HepG2 (cell line): ENCODE data around the gene TBCCD1. TPM values are rescaled to one million over a fixed set of nuclear protein-coding genes. Genes with fewer than 3 reads are reported as not detected.

Source experiments
- ATAC-seq: fragments of 200-7000 bp; cut with Tn5 transposase; 3 replicates; pipeline ENCODE4 v1.9.1; 2020; ENCODE audit warnings: mild to moderate bottlenecking, moderate library complexity
- BruUV-seq: library from RNA; stranded (reverse); fragments of 400-500 nt; replicated peaks from 2 replicates; lab custom pipeline; 2021; lab: Mats Ljungman, UMichigan
- CTCF ChIA-PET: fragments of 300-600 bp; formaldehyde crosslinking; extraction: SDS; loops from one replicate; lab custom pipeline; 2021; ENCODE audit warnings: low total read pairs, inconsistent platforms, low intra/inter-chr PET ratio; lab: Yijun Ruan, JAX
- POLR2A ChIA-PET: fragments of 350-600 bp; sonication (Branson Sonifier 250); formaldehyde crosslinking; loops from one replicate; lab custom pipeline; 2020; ENCODE audit warnings: antibody characterized with exemption, inconsistent platforms; lab: Yijun Ruan, JAX
- DNase-seq: peaks from one replicate; pipeline ENCODE4 v3.0.0-alpha.2; 2015; ENCODE audit warnings: low spot score
- FAIRE-seq: peaks from 3 replicates; lab custom pipeline; 2011; peaks lifted over from hg19 to GRCh38; lab: Jason Lieb, UNC
- H2AFZ ChIP-seq: one replicate; pipeline ENCODE4 v1.6.1; 2011; ENCODE audit warnings: low read length, inconsistent platforms
- H3K27ac ChIP-seq: fragments of 300-600 bp; 3 replicates; pipeline ENCODE4 v1.8.0; 2011; ENCODE audit warnings: mixed run types, mild to moderate bottlenecking, mixed read lengths, low read length, inconsistent platforms; ENCODE audit not compliant: insufficient read depth; ENCODE audit errors: extremely low read length
- H3K27me3 ChIP-seq, 2 experiments: fragments of 200-600 bp in 1 of 2; 2 replicates in 1 of 2; 3 replicates in 1 of 2; pipeline versions ENCODE4 v1.6.0 to v1.8.0; 2011; ENCODE audit warnings: low read length in 2 of 2, mild to moderate bottlenecking in 2 of 2, moderate library complexity in 2 of 2, inconsistent platforms in 1 of 2; ENCODE audit not compliant: insufficient read depth in 2 of 2, control insufficient read depth in 1 of 2
- H3K36me3 ChIP-seq, 2 experiments: fragments of 200-600 bp in 1 of 2; replicated peaks in 1 of 2; 2 replicates in 1 of 2; 3 replicates in 1 of 2; pipeline versions ENCODE4 v1.5.1 to v1.8.0; 2011; ENCODE audit warnings: low read length in 2 of 2, inconsistent platforms in 1 of 2; ENCODE audit not compliant: insufficient read depth in 2 of 2, control insufficient read depth in 1 of 2
- H3K4me1 ChIP-seq: 2 replicates; pipeline ENCODE4 v1.5.1; 2012; ENCODE audit warnings: low read length, inconsistent platforms; ENCODE audit not compliant: insufficient read depth
- H3K4me2 ChIP-seq: 2 replicates; pipeline ENCODE4 v1.6.0; 2011; ENCODE audit warnings: low read depth, low read length, inconsistent platforms
- H3K4me3 ChIP-seq, 3 experiments: fragments of 200-600 bp in 1 of 3; sonication (generic), shearing (Covaris generic) in 1 of 3; replicated peaks in 1 of 3; 2 replicates each; pipeline ENCODE4 v1.5.1; 2011 to 2016; ENCODE audit warnings: low read length in 3 of 3, inconsistent platforms in 2 of 3, low read depth in 2 of 3, mild to moderate bottlenecking in 2 of 3, control low read depth in 1 of 3, mixed read lengths in 1 of 3; ENCODE audit not compliant: insufficient read depth in 1 of 3
- H3K79me2 ChIP-seq: one replicate; pipeline ENCODE4 v1.6.1; 2011; ENCODE audit warnings: low read length, inconsistent platforms; ENCODE audit not compliant: insufficient read depth
- H3K9ac ChIP-seq: 2 replicates; pipeline ENCODE4 v1.6.0; 2011; ENCODE audit warnings: mild to moderate bottlenecking, low read depth, low read length, inconsistent platforms; ENCODE audit not compliant: insufficient read depth
- H3K9me3 ChIP-seq: 2 replicates; pipeline ENCODE4 v1.5.1; 2012; ENCODE audit warnings: mild to moderate bottlenecking, low read length
- H4K20me1 ChIP-seq: 2 replicates; pipeline ENCODE4 v1.6.0; 2011; ENCODE audit warnings: inconsistent platforms, mild to moderate bottlenecking, low read length, moderate library complexity; ENCODE audit not compliant: insufficient read depth
- HMG20A ChIP-seq: IDR thresholded peaks from 2 replicates; pipeline ENCODE4 v1.6.1; 2016; ENCODE audit warnings: borderline replicate concordance
- HNRNPUL1 ChIP-seq: fragments of 200-400 bp; formaldehyde crosslinking; IDR thresholded peaks from 2 replicates; pipeline ENCODE4 v1.6.1; 2017; ENCODE audit warnings: low read depth, mild to moderate bottlenecking, low read length, moderate library complexity
- KAT2B ChIP-seq: fragments of 150-350 bp; IDR thresholded peaks from 2 replicates; pipeline ENCODE4 v1.6.1; 2014; ENCODE audit warnings: low read depth, low read length, borderline replicate concordance
- KDM6A ChIP-seq: IDR thresholded peaks from 2 replicates; pipeline ENCODE4 v1.6.1; 2016; ENCODE audit warnings: low read depth
- NCOR1 ChIP-seq: fragments of 200-600 bp; sonication (generic); IDR thresholded peaks from 2 replicates; pipeline ENCODE4 v1.7.0; 2017; ENCODE audit warnings: antibody characterized with exemption, low read length, borderline replicate concordance
- NKX3-1 ChIP-seq: sonication (generic); formaldehyde crosslinking; IDR thresholded peaks from 2 replicates; pipeline ENCODE4 v1.5.0; 2020; ENCODE audit warnings: missing genetic modification reagents
- POLR2AphosphoS5 ChIP-seq: IDR thresholded peaks from 2 replicates; pipeline ENCODE4 v1.6.1; 2012; ENCODE audit warnings: low read depth, low read length
- RARA ChIP-seq: IDR thresholded peaks from 2 replicates; pipeline ENCODE4 v1.6.1; 2016; ENCODE audit warnings: missing genetic modification reagents, missing compliant biosample characterization
- RBFOX2 ChIP-seq: fragments of 200-400 bp; formaldehyde crosslinking; IDR thresholded peaks from 2 replicates; pipeline ENCODE4 v1.6.1; 2017; ENCODE audit warnings: low read depth, mild to moderate bottlenecking, low read length
- SOX13 ChIP-seq, 3 experiments: fragments of 450-650 bp in 1 of 3; sonication (generic) in 1 of 3; formaldehyde crosslinking in 1 of 3; IDR thresholded peaks in 2 of 3; conservative IDR thresholded peaks in 1 of 3; 2 replicates each; pipeline versions ENCODE4 v1.5.0 to v1.6.1; 2016 to 2020; ENCODE audit warnings: antibody characterized with exemption in 1 of 3, mild to moderate bottlenecking in 1 of 3, missing compliant biosample characterization in 1 of 3, missing genetic modification reagents in 1 of 3, moderate library complexity in 1 of 3
- SSRP1 ChIP-seq: IDR thresholded peaks from 2 replicates; pipeline ENCODE4 v1.6.1; 2016; ENCODE audit warnings: control low read depth
- TAF1 ChIP-seq: sonication (generic); formaldehyde crosslinking; IDR thresholded peaks from 2 replicates; pipeline ENCODE4 v1.4.0; 2020; ENCODE audit warnings: missing genetic modification reagents
- ZNF292 ChIP-seq: sonication (generic); formaldehyde crosslinking; IDR thresholded peaks from 2 replicates; pipeline ENCODE4 v1.8.1; 2022; ENCODE audit warnings: mild to moderate bottlenecking, low read depth, missing genetic modification reagents, borderline replicate concordance
- ZNF350 ChIP-seq: sonication (generic); formaldehyde crosslinking; IDR thresholded peaks from 2 replicates; pipeline ENCODE4 v1.4.0; 2020; ENCODE audit warnings: mild to moderate bottlenecking, low read depth, missing genetic modification reagents, borderline replicate concordance
- ZNF383 ChIP-seq: sonication (generic); formaldehyde crosslinking; IDR thresholded peaks from 2 replicates; pipeline ENCODE4 v1.4.0; 2020; ENCODE audit warnings: missing genetic modification reagents, mild to moderate bottlenecking, borderline replicate concordance
- ZNF543 ChIP-seq: sonication (generic); formaldehyde crosslinking; IDR thresholded peaks from 2 replicates; pipeline ENCODE4 v1.4.0; 2020; ENCODE audit warnings: mild to moderate bottlenecking, missing genetic modification reagents
- WGBS: methylation state at CpG from one replicate; pipeline ENCODE4 v1.1.6; 2017; ENCODE audit warnings: low lambda C conversion rate; 5-methylcytosine and 5-hydroxymethylcytosine counted together
- in situ Hi-C: cut with HindIII; loops from 2 replicates; pipeline ENCODE4 v1.10.0; 2017; ENCODE audit warnings: low pct_unique_long_range_greater_than_20kb; ENCODE audit not compliant: extremely low pct_ligation_motif_present
- intact Hi-C: fragments of 100-400 bp; cut with micrococcal nuclease; formaldehyde crosslinking; loops from one replicate; pipeline ENCODE4 v1.10.0; 2022; ENCODE audit not compliant: unreplicated experiment
- polyA plus RNA-seq, 8 experiments: library from polyadenylated mRNA; depleted of rRNA in 3 of 8; stranded (reverse) in 7 of 8; unstranded in 1 of 8; fragments of >200 nt; fragmentation: Illumina TruSeq in 4 of 8; extraction: Trizol in 4 of 8; gene quantifications; 2 replicates each; pipeline versions ENCODE4 v1.2.1 to v1.2.3, GENCODE V29; 2011 to 2016; ENCODE audit warnings: low read depth in 4 of 8, missing spikeins in 1 of 8, mixed read lengths in 1 of 8; ENCODE audit not compliant: insufficient read depth in 1 of 8
- total RNA-seq, 5 experiments: library from RNA; depleted of rRNA; stranded (reverse); fragments of >200 nt; fragmentation: Illumina TruSeq; extraction: Trizol; gene quantifications; 2 replicates each; pipeline ENCODE4 v1.2.3, GENCODE V29; 2016; ENCODE audit warnings: low read depth in 1 of 5
- TF ChIP-seq, protein P1 (sequence below): sonication (generic); formaldehyde crosslinking; IDR thresholded peaks from 2 replicates; pipeline ENCODE4 v1.5.1; 2020; ENCODE audit warnings: mild to moderate bottlenecking, moderate library complexity, missing genetic modification reagents
- TF ChIP-seq, protein P2 (sequence below): sonication (generic); formaldehyde crosslinking; IDR thresholded peaks from 2 replicates; pipeline ENCODE4 v1.5.1; 2020; ENCODE audit warnings: missing genetic modification reagents, mild to moderate bottlenecking, borderline replicate concordance

The TBCCD1 gene
- total and polyA plus RNA-seq, 2 of the 13 experiments (the other 11 are each of a cell fraction or from before 2014, with no cell fraction given): 13.6 to 16.2 TPM

DNA sequence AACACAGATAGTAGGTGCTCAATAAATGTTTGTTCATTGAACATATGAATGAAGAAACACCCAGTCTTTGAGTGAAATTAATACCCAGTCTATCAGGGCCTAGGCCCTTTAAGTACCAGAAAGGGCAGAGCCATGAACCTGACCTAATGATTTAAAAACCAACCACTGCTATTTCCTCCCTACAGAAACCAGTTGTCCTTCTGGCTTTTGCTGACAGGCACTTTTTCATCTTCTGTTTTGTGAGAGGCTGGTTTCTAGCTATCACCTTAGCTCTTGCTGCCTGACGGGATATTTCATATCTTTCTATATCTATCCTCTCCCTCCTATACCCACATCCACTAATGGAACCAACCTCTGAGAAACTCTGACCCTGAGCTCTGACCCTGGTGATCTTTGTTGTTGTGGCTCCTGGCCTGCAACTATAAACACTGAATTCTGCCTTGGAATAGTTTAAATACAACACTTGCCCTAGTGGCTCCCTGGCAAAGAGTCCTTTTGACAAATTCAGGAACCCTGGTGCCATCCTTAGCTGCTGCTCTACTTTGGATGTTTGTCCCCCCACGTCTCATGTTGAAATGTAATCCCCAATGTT lies 41.6 kb upstream of the TBCCD1 start (continued):
- no peak for TF ChIP-seq ZNF543
- TF ChIP-seq, protein P1, sequence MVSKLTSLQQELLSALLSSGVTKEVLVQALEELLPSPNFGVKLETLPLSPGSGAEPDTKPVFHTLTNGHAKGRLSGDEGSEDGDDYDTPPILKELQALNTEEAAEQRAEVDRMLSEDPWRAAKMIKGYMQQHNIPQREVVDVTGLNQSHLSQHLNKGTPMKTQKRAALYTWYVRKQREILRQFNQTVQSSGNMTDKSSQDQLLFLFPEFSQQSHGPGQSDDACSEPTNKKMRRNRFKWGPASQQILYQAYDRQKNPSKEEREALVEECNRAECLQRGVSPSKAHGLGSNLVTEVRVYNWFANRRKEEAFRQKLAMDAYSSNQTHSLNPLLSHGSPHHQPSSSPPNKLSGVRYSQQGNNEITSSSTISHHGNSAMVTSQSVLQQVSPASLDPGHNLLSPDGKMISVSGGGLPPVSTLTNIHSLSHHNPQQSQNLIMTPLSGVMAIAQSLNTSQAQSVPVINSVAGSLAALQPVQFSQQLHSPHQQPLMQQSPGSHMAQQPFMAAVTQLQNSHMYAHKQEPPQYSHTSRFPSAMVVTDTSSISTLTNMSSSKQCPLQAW (CRISPR knock-in tag): no peak
- TF ChIP-seq RARA (CRISPR knock-in tag): peak; percentile 24; the same call in 1 of the 2 replicates
- TF ChIP-seq KAT2B: no peak
- TF ChIP-seq NKX3-1: no peak
- TF ChIP-seq, protein P2, sequence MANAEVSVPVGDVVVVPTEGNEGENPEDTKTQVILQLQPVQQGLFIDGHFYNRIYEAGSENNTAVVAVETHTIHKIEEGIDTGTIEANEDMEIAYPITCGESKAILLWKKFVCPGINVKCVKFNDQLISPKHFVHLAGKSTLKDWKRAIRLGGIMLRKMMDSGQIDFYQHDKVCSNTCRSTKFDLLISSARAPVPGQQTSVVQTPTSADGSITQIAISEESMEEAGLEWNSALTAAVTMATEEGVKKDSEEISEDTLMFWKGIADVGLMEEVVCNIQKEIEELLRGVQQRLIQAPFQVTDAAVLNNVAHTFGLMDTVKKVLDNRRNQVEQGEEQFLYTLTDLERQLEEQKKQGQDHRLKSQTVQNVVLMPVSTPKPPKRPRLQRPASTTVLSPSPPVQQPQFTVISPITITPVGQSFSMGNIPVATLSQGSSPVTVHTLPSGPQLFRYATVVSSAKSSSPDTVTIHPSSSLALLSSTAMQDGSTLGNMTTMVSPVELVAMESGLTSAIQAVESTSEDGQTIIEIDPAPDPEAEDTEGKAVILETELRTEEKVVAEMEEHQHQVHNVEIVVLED (CRISPR knock-in tag): no peak

DNA sequence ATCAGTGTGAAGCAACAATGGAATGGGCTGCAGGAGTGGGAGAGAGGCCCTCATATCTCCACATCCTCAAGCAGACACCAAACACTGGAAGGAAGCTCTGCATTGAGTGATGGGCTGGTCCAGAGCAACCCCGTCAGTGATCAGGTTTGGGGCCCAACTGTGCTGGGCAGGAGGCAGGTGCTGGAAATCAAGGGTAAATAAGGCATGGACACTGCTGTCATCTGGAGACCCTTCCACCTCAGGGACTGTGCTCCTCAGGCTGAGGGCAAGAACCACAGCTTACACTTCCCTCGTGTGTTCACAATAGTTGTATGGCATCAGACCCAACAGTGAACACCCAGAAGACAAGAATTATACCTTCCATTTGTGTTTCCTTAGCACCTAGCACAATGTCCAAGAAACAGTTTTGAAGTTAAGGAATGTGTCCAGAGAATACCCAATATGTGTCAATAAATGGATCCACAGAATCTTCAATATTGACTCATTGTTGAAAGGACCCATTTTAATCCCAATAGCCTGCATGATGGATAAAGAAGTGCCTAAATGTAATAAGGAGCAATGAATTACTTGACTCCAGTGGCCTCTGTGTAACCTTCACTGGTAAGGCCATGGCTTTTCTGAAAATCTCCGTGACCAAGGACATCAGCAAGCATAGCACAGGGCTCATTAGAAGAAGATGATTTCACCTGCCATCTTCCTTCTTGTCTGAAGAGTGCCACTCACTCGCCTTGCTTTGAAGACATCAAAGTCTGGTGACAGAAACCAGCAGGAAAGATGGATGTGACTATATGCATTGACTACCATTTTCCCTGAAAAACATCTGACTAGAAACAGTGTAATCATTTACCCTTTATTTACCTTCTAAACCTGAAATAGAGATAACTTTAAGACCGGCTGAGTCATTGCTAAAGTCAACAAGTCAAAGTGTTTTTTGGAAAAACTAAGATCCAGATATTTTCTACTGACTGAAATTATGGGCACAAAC lies 38.7 kb upstream of the TBCCD1 start:
- peaks cover 98% of the 10 kb centered on the region for H3K4me1 ChIP-seq
- intact Hi-C loops (loop anchor here (1.0 kb wide), 1 partner anchor 8 kb away; no protein-coding TSS in a partner anchor), in situ Hi-C loops (no loop called here)
- H3K36me3 ChIP-seq: no peaks in the 10 kb centered on the region
- H3K9me3 ChIP-seq: no peaks in the 10 kb centered on the region
- no peak overlapping the region for H2AFZ ChIP-seq
- peak overlapping the region; percentile 34 for H3K9ac ChIP-seq
- H3K4me2 ChIP-seq: peak overlapping the region; percentile 69
- peak; percentile 84 for ATAC-seq
- H4K20me1 ChIP-seq: no peaks in the 10 kb centered on the region
- ChIA-PET CTCF (no interaction called here), POLR2A (interaction anchor here (1.0 to 27.1 kb wide), 4 partner anchors 5 to 178 kb away, joined by 3 to 854 read pairs (median 429); partner anchors contain the start of genes AHSG, DNAJB11 and EIF4A2)
- H3K27ac ChIP-seq: peak overlapping the region; percentile 83
- peak; percentile 91 for FAIRE-seq
- H3K4me3 ChIP-seq: peak overlapping the region in 2 of 3 experiments; percentile 9 to 43; a peak in 2 of 6 replicates
- BruUV-seq: TSS peak; percentile 68
- WGBS: 10% methylated on average over 4 of the region's 5 CpGs
- H3K27me3 ChIP-seq: no peaks in the 10 kb centered on the region
- DNase-seq: peak; percentile 87
- H3K79me2 ChIP-seq: peaks cover 6% of the 10 kb centered on the region
- TF ChIP-seq SOX13 (IDR thresholded peaks at IDR 0.05) (no peak), SOX13 (CRISPR knock-in tag; conservative IDR thresholded peaks at IDR 0.05 in 1 of 2, IDR thresholded peaks at IDR 0.05 in 1 of 2) (peak in 1 of 2 experiments; percentile 85; a peak in 2 of 4 replicates), ZNF350 (CRISPR knock-in tag) (0 out of 2 replicates have a peak, but pooled peaks have one; percentile 36), HMG20A (CRISPR knock-in tag) (peak; percentile 95), POLR2AphosphoS5 (peak; percentile 55), ZNF292 (CRISPR knock-in tag) (0 out of 2 replicates have a peak, but pooled peaks have one; percentile 53), HNRNPUL1 (peak; percentile 93), TAF1 (0 out of 2 replicates have a peak, but pooled peaks have one; percentile 19), RBFOX2 (peak; percentile 68), ZNF383 (CRISPR knock-in tag) (no peak), KDM6A (CRISPR knock-in tag) (peak; percentile 71), NCOR1 (peak; percentile 36; the same call in 1 of the 2 replicates), SSRP1 (CRISPR knock-in tag) (no peak)
